Fibroblast of the conjunctiva (primary cell): ENCODE measurements around the gene ZBTB34.
"Not testable (repeated sequence)": the region's sequence is repeated elsewhere in the genome, so short reads cannot be mapped to it uniquely, and the experiment has no call there.

Experiments
- DNase-seq: peaks from one replicate; pipeline ENCODE4 v3.0.0-alpha.2; 2010; ENCODE audit warnings: low read depth

ZBTB34 gene, protein sequence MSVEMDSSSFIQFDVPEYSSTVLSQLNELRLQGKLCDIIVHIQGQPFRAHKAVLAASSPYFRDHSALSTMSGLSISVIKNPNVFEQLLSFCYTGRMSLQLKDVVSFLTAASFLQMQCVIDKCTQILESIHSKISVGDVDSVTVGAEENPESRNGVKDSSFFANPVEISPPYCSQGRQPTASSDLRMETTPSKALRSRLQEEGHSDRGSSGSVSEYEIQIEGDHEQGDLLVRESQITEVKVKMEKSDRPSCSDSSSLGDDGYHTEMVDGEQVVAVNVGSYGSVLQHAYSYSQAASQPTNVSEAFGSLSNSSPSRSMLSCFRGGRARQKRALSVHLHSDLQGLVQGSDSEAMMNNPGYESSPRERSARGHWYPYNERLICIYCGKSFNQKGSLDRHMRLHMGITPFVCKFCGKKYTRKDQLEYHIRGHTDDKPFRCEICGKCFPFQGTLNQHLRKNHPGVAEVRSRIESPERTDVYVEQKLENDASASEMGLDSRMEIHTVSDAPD

DNA sequence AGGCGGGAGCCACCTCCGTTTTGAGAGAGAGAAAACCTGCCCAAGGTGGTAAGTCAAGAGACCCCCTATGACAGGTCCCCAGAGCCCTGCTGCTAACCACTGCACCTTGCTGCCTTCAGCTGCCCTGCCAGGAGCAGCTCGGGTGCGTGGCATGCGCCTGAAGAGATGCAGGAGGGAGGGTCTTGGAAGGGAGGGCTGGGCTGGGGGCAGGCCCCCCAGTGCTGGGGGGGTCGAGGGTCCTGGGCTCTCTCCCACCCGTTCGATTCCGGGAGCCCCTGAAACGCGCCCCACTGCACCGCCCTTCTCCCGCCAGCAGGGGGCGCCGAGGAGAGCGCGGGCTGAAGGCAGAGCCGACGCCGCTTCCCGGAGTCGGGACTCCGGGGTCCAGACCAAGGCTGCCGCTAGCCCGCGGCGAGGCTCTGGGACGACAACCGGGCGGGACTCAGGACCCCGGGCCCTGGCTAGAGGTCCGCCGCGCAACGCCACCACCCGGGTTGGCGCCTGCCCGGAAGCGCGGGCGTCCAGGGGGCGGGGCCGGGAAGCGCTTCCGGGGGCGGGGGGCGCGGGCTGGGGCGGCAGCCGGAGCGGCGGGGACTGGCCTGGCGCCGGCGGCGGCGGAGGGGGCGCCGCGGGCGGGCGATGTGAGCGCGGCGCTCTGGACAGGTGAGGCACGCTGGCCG, at the start of gene ZBTB34:
TSS of gene ZBTB34 (plus strand) at position 563 of the 680 bp plus-strand sequence. CDS start 18,761 bp downstream, outside the sequence.
- no peak for DNase-seq

DNA sequence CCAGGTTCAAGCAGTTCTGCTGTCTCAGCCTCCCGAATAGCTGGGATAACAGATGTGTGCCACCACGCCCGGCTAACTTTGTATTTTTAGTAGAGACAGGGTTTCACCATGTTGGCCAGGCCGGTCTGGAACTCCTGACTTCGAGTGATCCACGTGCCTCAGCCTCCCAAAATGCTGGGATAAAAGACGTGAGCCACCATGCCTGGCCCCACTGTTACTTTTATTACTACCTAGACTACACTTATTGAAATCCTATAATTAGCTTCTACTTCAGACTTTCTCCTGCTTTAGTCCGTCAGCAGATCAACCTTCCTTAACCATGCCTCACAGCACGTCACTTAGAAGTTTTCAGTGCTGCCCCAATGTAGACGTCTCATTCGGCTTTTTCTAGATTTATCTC, 47.4 kb upstream of the ZBTB34 start:
- DNase-seq, result no peak

DNA sequence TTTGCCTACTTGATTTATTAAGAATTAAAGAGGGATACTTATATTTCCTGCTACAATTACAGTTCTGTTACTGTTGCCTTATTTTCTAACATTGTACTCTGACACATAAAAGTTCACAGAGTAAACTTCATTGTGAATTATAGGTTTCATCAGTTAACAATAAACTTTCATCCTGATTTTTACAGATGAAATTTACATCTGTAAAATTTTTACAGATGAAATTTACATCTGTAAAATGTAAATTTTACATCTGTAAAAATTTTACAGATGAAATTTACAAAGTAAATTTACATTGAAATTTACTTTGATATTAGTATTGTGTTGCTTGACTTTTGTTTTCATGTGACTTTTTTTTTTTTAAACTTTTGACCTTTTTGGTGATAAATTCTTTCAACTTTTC, 46.3 kb upstream of the ZBTB34 start:
- no peak for DNase-seq

DNA sequence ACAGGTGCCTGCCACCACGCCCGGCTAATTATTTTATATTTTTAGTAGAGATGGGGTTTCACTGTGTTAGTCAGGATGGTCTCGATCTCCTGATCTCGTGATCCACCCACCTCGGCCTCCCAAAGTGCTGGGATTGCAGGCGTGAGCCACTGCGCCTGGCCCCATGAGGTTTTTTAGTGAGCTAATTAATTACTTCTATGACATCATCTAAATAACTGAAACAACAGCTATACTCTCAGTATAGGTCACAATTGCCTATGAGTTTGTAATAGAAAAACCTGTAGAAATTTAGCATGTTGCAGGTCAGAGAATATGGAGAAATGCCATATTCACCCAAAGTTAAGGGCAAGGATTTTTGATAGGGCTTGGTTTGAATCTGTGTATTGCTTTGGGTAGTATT, 42.8 kb upstream of the ZBTB34 start:
- not testable (repeated sequence) for DNase-seq

DNA sequence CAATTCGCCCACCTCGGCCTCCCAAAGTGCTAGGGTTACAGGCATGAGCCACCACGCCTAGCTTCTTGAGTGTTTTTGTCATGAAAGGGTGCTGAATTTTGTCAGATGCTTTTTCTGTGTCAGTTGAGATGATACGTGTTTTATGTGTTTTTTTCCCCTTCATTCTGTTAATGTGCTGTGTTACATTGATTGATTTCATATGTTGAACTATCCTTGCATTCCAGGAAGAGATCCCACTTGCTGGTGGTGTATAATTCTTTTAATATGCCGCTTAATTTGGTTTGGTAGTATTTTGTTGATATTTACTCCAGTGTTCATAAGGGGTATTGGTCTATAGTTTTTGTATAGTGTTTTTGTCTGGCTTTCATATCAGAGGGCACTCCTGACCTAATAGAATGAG, 42.0 kb upstream of the ZBTB34 start:
- no peak for DNase-seq

DNA sequence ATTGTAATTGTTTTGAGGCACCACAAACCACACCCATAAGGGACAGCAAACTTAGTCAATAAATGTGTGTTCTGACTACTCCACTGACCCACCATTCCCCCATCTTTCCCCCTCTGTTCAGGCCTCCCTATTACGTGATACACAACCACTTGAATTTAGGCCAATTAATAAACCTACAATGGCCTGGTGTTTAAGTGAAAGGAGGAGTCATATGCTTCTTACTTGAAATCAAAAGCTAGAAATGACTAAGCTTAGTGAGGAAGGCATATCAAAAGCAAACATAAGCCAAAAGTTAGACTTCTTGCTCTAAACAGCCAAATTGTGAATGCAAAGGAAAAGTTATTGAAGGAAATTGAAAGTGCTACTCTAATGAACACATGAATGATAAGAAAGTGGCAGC, 41.0 kb upstream of the ZBTB34 start:
- DNase-seq, result no peak

DNA sequence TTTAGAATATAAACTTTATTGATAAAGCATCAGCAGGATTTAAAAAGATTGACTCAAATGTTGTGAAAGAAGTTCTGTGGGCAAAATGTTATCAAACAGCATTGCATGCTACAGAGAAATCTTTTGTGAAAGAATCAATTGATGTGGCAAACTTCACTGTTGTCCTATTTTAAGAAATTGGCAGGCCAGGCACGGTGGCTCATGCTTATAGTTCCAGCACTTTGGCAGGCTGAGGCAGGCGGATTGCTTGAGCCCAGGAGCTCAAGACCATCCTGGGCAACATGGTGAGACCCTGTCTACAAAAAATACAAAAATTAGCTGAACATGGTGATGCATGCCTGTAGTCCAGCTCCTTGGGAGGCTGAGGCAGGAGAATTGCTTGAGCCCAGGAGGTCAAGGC, 38.2 kb upstream of the ZBTB34 start:
- DNase-seq, result no peak

DNA sequence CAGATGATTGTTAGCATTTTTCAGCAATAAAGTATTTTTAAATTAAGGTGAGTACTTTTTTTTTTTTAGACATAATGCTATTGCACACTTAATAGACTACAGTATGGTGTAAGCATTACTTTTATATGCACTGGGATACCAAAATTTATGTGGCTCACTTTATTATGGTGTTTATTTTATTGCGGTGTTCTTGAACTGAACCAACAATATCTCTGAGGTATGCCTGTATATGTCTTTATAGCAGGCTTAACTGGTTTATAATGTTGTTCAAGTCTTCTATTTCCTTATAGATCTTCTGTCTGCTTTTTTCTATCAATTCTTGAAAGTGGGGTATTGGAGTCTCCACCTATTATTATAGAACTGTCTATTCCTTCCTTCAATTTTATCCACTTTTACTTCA, 37.6 kb upstream of the ZBTB34 start:
- DNase-seq, result no peak

DNA sequence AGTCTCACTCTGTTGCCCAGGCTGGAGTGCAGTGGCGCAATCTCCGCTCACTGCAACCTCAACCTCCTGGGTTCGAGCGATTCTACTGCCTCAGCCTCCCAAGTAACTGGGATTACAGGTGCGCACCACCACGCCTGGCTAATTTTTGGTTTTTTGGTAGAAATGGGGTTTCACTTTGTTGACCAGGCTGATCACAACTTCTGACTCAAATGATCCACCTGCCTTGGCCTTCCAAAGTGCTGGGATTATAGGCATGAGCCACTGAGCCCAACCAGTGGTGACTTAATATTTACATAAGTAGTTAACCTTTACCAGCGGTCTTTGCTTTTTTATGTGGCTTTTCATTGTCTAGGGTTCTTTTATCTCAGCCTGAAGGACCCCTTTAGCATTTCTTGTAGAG, 36.4 kb upstream of the ZBTB34 start:
- DNase-seq, result not testable (repeated sequence)

DNA sequence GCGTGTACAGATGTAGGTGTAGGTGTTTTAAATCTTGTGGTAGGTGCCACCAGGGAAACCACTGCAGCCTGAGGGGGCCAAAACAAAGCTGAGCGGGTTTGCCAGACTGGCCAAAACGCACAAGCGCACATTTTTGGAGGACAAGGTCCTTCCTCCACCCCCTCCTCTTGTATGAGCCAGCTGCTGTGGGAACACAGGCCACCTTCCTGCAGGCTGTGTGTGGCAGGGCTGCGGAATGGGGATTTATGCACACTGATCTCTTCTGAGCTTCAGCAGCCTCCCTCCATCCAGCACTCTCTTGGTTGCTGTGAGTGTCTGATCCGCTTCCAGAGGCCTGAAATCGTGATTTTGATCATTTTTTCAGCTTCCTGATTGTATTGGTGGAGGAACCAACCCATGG, 33.2 kb upstream of the ZBTB34 start:
- no peak for DNase-seq

DNA sequence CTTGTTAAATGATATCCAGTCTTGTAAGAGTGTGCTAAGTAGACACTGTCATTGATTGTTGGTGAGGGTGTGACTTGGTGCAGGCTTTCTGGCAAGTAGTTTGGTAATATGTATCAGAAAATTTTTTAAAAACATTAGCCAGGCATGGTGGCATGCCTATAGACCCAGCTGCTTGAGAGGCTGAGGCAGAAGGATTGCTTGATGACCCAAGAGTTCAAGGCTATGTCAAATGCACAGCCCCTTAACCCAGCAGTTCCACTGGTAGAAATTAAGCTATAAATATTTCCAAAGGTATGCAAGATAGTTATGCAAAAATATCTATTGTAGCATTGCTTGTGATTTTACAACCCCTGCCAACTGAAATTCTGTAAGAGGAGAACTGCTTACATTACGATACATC, 31.4 kb upstream of the ZBTB34 start:
- no peak for DNase-seq

DNA sequence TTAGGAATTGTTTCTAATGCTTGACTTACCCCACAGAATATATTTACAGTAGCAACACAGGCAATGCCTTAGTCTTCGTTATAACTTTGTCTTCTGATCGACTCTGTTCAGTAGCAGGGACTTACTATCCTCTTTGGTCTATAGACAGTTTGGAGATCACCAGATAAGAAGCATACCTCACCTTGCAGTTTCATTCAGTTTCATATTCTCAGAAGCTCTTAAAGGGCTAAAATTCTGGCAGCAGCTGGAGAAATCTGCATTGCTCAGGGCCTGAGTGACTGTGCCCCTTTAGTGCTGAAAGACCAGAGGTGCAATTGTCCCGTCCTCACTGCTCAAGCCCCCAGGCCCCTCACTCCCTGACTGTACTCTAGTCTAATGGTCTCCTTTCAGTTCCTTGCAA, 29.6 kb upstream of the ZBTB34 start:
- no peak for DNase-seq

DNA sequence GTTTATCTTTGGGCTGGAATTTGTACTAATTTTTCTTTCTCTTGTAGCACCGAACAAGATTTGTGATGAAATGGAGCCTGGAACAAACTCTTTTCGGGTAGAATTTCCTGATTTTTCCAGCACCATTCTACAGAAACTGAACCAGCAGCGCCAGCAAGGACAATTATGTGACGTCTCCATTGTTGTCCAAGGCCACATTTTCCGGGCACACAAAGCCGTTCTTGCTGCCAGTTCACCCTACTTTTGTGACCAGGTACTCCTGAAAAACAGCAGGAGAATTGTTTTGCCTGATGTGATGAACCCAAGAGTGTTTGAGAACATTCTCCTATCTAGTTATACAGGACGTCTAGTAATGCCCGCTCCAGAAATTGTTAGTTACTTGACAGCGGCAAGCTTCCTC, 28.0 kb upstream of the ZBTB34 start:
- DNase-seq, result no peak

DNA sequence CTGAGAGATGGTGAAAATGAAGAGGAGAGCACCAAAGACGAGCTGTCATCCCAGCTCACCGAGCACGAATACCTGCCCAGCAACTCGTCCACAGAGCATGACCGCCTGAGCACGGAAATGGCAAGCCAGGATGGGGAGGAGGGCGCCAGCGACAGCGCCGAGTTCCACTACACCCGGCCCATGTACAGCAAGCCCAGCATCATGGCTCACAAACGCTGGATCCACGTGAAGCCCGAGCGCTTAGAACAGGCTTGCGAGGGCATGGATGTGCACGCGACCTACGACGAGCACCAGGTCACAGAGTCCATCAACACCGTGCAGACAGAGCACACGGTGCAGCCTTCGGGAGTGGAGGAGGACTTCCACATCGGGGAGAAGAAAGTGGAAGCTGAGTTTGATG, 27.4 kb upstream of the ZBTB34 start:
- no peak for DNase-seq

DNA sequence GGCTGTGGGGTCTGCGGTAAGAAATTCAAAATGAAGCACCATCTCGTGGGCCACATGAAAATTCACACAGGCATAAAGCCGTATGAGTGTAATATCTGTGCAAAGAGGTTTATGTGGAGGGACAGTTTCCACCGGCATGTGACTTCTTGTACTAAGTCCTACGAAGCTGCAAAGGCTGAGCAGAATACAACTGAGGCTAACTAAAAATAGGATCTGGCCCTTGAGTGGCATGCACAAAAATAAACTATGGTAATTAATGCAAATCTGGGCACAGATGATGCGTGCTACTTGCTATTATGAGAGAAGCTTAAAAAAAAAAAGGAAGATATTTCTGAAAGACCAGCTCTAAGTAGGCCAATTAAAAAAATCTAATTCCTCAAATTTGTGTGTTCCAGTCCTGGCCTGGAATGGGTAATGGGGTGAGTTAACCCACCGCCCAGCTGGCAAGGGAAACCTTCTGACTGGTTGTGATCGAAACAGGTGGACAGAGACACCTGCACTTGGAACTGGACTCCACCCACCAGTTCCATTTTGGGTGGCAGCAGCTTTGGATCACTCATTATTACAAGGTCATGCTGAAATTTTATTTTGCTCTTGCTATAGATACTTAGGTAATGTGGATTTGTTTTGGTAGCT, 26.6 kb upstream of the ZBTB34 start:
- no peak for DNase-seq

DNA sequence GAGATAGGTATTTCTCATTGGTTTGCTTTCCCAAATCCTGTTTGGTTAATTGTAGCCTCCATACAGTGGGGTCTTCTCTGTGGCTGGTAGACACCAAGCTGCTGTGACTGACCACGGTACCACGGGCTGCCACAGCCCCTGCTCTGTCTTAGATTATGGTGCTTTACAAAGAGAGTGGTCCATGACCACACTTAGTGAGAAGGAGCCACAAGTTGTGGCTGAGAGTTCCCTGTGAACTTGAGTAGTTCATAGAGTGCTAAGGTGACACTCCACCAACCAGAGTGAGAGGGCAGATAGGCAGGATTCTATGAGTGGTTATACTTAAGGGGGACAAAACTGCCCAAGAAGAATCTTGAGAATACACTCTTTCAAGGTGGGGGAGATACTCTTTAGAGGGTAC, 25.8 kb upstream of the ZBTB34 start:
- DNase-seq, result no peak

DNA sequence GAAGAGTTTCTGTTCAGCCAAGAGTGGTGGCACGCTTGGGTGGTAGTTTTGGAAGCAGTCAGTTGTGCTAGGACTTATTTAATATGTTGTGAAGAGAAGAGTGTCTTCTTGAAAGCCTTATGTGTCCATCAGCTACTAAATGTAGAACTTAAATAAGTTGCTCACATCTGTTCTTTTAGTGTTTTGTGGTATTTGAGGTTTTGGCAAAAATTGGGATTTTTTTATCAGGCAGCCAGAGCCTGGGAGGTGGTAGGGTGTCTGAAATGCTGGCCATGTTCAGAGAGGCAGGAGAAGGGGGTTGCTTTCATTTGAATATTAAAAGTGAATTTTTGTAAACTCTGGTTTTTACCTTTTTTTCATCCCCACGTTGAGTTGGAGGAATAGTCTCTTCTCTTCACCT, 24.2 kb upstream of the ZBTB34 start:
- no peak for DNase-seq

DNA sequence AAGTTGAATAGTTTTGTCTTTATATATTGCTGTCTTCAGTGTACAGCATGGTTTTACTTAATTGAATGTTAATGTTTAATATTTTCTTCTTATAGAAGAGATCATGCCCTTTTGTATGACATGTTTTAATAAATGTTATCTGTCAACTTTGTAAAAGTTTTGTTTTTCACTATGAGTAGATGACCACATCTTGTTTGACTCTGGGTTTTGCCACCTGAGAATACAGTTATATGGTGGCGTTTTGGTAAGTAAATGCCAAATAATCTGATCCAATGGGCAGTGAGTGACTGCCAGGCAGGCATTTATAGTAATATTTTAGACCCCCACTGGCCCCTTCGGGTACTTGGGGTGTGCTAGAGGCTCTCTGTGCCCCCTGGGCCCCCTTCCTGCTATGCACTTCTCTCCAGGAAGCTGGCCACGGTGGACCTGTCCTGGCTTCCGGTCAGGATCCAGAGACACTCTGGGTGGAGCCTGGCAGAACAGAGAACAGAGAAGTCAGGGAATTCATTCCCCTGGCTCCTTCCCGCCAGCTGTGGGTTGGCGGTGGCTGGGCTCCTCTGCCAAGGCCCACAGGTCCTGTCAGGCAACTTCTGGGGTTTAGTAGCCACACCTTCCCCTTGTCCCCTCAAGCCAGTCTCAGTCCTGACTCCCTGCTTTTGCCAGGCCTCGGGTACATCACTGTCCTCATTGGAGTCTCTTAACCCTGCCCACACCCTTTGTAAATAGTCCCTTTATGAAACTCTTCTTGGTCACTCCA, 22.2 kb upstream of the ZBTB34 start:
- DNase-seq, result no peak

DNA sequence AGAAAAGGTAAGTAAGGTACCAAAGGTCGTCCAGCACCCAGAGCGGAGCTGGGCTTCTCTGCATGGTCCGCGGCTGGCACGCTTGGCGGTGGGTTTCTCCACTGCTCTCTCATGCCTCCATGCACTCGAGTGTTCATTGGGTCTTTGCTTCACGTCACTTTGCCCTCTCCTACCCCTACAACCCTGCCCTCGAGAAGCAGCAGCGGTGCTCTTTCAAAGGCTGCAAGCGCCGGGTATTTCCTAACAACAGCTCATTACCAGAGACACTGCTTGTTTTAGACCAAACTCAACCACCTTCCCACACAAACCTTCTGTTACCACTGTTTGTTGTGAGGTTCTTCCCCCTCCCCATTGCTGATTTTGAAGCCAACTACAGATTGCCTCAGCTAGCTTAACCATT, 21.5 kb upstream of the ZBTB34 start:
- DNase-seq, result no peak

DNA sequence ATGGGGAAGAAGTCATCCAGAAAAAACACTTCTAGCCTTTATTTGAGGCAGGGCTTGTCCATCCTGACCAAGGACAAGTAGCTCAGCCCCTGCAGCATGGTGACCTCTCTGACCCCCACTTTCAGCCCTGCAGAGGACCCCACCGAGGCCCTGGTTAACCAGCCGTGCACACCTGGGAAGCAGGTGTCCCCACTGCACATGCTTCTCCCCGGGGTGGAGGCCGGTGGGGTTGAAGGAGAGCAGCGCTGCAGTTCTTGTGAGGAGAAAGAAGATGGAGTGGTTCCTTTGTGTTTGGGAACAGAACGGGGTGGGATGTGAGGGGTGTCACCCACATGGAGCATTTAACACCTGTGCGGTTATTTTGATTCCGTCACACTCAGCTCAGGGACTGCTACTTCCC, 21.1 kb upstream of the ZBTB34 start:
- no peak for DNase-seq

DNA sequence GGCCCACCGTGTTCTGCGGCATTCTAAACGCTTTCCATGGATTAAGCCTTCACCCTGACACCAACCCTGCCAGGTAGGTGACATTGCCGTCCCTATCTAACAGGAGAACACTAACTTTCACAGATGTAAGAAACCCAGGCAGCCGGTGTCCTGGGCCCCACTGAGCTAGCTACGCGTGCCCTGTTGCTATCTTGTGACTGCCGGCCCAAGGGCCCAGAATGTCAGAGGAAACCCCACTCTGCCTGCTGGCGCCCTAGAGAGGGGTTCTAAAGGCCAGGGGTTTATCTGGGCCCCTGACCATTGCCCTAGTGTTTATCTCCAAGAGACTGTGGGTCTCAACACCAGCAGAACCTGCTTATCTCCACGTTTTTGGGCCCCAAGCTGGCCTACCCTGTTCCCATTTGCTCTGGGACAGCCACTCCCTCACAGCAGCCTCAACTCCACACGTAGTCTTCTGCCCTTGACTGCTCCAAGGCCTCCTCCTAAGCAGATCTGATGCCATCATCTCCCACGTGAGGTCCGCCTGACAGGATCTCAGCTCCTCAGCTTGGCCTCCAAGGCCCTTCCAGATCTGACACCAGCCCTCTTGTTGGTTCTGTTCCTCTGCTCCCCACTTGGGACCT, 18.1 kb upstream of the ZBTB34 start:
- DNase-seq, result no peak
